ENCODE data around the gene PPCDC.

GRCh38 chr15:75023872-75024636 is 664 bp downstream of the PPCDC start:
- TF ChIP-seq EZH2 (IDR thresholded peaks at IDR 0.05; ENCODE audit: borderline replicate concordance, low read depth, low read length, severe bottlenecking) (no peak), CTCF (IDR thresholded peaks at IDR 0.05; ENCODE audit: borderline replicate concordance, extremely low read depth, low read length, poor library complexity, severe bottlenecking) (no peak)
